Stimulated activated naive CD8-positive, alpha-beta T cell treated with anti-CD3 and anti-CD28 coated beads, Interleukin-15, Interleukin-2, amounts not matched to agents 100 ng/mL and 50 ng/mL, for 24 hours (primary cell): ENCODE measurements around the gene MRPS33.

Experiments used
- H3K27ac Mint-ChIP-seq: one replicate; pipeline ENCODE4 v1.8.0; 2021; ENCODE audit warnings: mild to moderate bottlenecking, mixed read lengths
- H3K27me3 Mint-ChIP-seq: one replicate; pipeline ENCODE4 v1.8.0; 2021; ENCODE audit warnings: mixed read lengths
- H3K36me3 Mint-ChIP-seq: one replicate; pipeline ENCODE4 v1.8.0; 2021; ENCODE audit warnings: low read depth, mixed read lengths
- H3K4me1 Mint-ChIP-seq: one replicate; pipeline ENCODE4 v1.8.0; 2021; ENCODE audit warnings: low read depth, mixed read lengths
- H3K4me3 Mint-ChIP-seq: one replicate; pipeline ENCODE4 v1.8.0; 2021; ENCODE audit warnings: mild to moderate bottlenecking, mixed read lengths
- H3K9me3 Mint-ChIP-seq: one replicate; pipeline ENCODE4 v1.8.0; 2021; ENCODE audit warnings: mixed read lengths

Gene MRPS33

DNA sequence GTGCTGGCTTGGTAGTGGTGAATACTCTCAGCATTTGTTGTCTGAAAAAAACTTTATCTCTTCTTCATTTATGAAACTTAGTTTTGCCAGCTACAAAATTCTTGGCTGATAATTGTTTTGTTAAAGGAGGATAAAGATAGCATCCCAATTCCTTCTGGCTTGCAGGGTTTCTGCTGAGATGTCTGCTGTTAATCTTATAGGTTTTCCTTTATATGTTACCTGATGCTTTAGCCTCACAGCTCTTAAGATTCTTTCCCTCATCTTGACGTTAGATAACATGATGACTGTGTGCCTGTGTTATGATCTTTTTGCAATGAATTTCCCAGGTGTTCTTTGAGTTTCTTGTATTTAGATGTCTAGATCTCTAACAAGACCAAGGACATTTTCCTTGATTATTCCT is 9.9 kb upstream of the MRPS33 start:
- H3K27me3 Mint-ChIP-seq: peaks cover 38% of the 10 kb centered on the region
- peaks cover 12% of the 10 kb centered on the region for H3K36me3 Mint-ChIP-seq
- no peak overlapping the region for H3K4me3 Mint-ChIP-seq

GRCh38 chr7:141023295-141023694 is 8.5 kb upstream of the MRPS33 start:
- Mint-ChIP-seq H3K27ac (no peak overlapping the region), H3K27me3 (peaks cover 33% of the 10 kb centered on the region), H3K4me1 (peaks cover 10% of the 10 kb centered on the region), H3K4me3 (peak overlapping the region; percentile 1), H3K36me3 (peaks cover 12% of the 10 kb centered on the region), H3K9me3 (peaks cover 8% of the 10 kb centered on the region)

More for the DNA sequence above, 9.9 kb upstream of the MRPS33 start:
- Mint-ChIP-seq H3K9me3 (peaks cover 17% of the 10 kb centered on the region), H3K27ac (no peak overlapping the region), H3K4me1 (peaks cover 10% of the 10 kb centered on the region)

DNA sequence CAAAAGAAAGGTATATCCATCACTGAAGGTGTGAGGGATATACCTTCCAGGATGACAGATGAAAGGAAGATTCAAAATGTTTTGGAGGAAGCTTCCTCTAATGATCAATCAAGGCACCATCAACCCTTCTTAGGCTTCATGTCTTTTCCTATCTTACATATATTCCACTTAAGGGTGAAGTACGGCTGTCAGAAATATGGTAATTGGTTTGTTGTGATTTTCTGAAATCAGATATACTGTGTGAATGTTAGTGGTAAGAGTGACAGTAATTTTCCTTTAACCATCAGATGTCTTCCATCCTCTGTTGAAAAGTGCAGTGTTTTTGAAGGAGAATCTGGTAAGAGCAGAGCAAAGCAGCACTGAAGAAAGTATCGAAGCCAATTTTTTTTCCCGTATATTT is 2.8 kb upstream of the MRPS33 start:
- Mint-ChIP-seq H3K4me3 (no peak overlapping the region), H3K9me3 (peaks cover 7% of the 10 kb centered on the region), H3K36me3 (peaks cover 3% of the 10 kb centered on the region), H3K4me1 (peaks cover 22% of the 10 kb centered on the region), H3K27me3 (peaks cover 20% of the 10 kb centered on the region), H3K27ac (no peak overlapping the region)

GRCh38 chr7:141016349-141016748 is 1.6 kb upstream of the MRPS33 start:
- H3K36me3 Mint-ChIP-seq: peaks cover 3% of the 10 kb centered on the region
- H3K4me3 Mint-ChIP-seq: no peak overlapping the region
- no peak overlapping the region for H3K27ac Mint-ChIP-seq
- peaks cover 14% of the 10 kb centered on the region for H3K27me3 Mint-ChIP-seq
- peaks cover 34% of the 10 kb centered on the region for H3K4me1 Mint-ChIP-seq
- H3K9me3 Mint-ChIP-seq: peaks cover 7% of the 10 kb centered on the region

DNA sequence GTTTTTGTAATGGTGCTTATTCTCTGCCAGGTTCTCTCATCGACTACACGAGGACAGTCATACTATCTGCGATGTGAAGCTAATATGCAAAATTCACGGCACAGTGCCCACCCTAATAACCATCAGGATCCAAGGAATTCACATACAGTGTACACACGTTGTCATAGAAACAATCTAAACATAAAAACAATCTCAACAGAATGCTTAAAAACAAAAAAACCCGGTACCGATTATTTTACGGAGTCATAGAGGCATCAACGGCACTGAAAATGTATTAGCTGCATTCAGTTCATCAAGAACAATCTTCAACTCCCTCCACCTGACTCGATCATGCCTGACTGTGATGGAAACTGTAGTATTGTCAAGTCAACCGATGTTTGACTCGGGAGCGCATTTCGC is 628 bp downstream of the MRPS33 start:
- peaks cover 7% of the 10 kb centered on the region for H3K9me3 Mint-ChIP-seq
- H3K36me3 Mint-ChIP-seq: peaks cover 16% of the 10 kb centered on the region
- H3K4me1 Mint-ChIP-seq: peaks cover 36% of the 10 kb centered on the region
- H3K27me3 Mint-ChIP-seq: peaks cover 14% of the 10 kb centered on the region
- H3K27ac Mint-ChIP-seq: peak overlapping the region; percentile 99
- peak overlapping the region; percentile 96 for H3K4me3 Mint-ChIP-seq

GRCh38 chr7:141013345-141013715 is 1.4 kb downstream of the MRPS33 start:
- Mint-ChIP-seq H3K27me3 (peaks cover 10% of the 10 kb centered on the region), H3K9me3 (peaks cover 7% of the 10 kb centered on the region), H3K4me1 (peaks cover 36% of the 10 kb centered on the region), H3K4me3 (peak overlapping the region; percentile 96), H3K27ac (peak overlapping the region; percentile 99), H3K36me3 (peaks cover 17% of the 10 kb centered on the region)

- Mint-ChIP-seq H3K36me3 (peaks cover 22% of the 10 kb centered on the region), H3K4me3 (peak overlapping the region; percentile 96), H3K27me3 (peaks cover 8% of the 10 kb centered on the region)
These were observed 1.9 kb downstream of the MRPS33 start for GRCh38 chr7:141012696-141013344.

GRCh38 chr7:141012044-141012685 is 2.6 kb downstream of the MRPS33 start:
- Mint-ChIP-seq H3K9me3 (peaks cover 7% of the 10 kb centered on the region), H3K36me3 (peaks cover 29% of the 10 kb centered on the region), H3K4me3 (peak overlapping the region; percentile 11), H3K4me1 (peaks cover 36% of the 10 kb centered on the region), H3K27me3 (peaks cover 4% of the 10 kb centered on the region), H3K27ac (peak overlapping the region; percentile 99)

More at GRCh38 chr7:141012696-141013344, 1.9 kb downstream of the MRPS33 start:
- Mint-ChIP-seq H3K27ac (peak overlapping the region; percentile 99), H3K9me3 (peaks cover 7% of the 10 kb centered on the region), H3K4me1 (peaks cover 36% of the 10 kb centered on the region)

- Mint-ChIP-seq H3K4me3 (no peak overlapping the region), H3K27me3 (peaks cover 1% of the 10 kb centered on the region), H3K9me3 (peaks cover 4% of the 10 kb centered on the region), H3K36me3 (peaks cover 34% of the 10 kb centered on the region), H3K27ac (no peak overlapping the region), H3K4me1 (peaks cover 41% of the 10 kb centered on the region)
These were observed 3.3 kb downstream of the MRPS33 start for GRCh38 chr7:141011443-141011842.

GRCh38 chr7:141003172-141004065 is 11.3 kb downstream of the MRPS33 start:
- H3K36me3 Mint-ChIP-seq: peaks cover 28% of the 10 kb centered on the region
- H3K4me1 Mint-ChIP-seq: peaks cover 6% of the 10 kb centered on the region
- peaks cover 3% of the 10 kb centered on the region for H3K27me3 Mint-ChIP-seq
- no peak overlapping the region for H3K4me3 Mint-ChIP-seq
- no peaks in the 10 kb centered on the region for H3K9me3 Mint-ChIP-seq
- H3K27ac Mint-ChIP-seq: no peak overlapping the region

- H3K4me3 Mint-ChIP-seq: no peak overlapping the region
- peaks cover 6% of the 10 kb centered on the region for H3K27me3 Mint-ChIP-seq
- peaks cover 3% of the 10 kb centered on the region for H3K4me1 Mint-ChIP-seq
- no peaks in the 10 kb centered on the region for H3K9me3 Mint-ChIP-seq
- H3K27ac Mint-ChIP-seq: no peak overlapping the region
- peaks cover 11% of the 10 kb centered on the region for H3K36me3 Mint-ChIP-seq
These were observed 13.2 kb downstream of the MRPS33 start for GRCh38 chr7:141001546-141001945.

DNA sequence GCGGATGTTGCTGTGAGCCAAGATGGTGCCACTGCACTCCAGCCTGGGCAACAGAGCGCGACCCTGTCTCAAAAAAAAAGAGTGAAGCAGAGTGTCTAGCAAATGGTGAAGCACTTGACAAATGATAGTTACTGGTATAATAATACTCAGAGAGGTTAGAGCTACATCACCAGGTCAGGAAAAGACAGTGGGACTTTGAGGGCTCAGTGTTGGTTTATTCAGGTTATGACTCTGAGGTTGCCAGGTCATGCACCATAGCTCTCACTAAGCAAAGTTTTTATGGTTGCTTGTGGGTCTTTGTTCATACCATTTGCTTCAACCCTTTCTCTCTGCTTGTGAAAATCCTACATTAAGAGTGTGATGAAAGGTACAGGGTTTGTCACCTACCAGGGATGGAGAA is 13.6 kb downstream of the MRPS33 start:
- Mint-ChIP-seq H3K36me3 (peaks cover 7% of the 10 kb centered on the region), H3K4me3 (no peak overlapping the region), H3K9me3 (no peaks in the 10 kb centered on the region), H3K27me3 (peaks cover 9% of the 10 kb centered on the region), H3K27ac (no peak overlapping the region), H3K4me1 (no peaks in the 10 kb centered on the region)

DNA sequence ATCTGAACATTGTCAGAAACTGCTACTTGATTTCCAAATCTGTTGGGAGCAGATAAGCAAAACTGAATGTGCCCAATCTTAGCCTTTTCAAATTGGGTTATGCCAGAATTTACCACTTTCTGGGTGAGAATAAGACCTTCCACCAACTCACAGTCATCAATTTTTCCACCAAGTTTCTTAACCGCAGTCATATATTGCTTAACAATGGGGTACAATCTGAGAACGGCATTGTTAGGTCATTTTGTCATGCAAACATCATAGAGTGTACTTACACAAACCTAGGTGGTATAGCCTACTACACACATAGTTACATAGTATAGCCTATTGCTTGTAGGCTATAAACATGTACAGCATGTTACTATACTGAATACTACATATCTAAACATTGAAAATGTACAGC is 16.0 kb downstream of the MRPS33 start:
- H3K4me3 Mint-ChIP-seq: no peak overlapping the region
- H3K36me3 Mint-ChIP-seq: no peaks in the 10 kb centered on the region
- H3K4me1 Mint-ChIP-seq: no peaks in the 10 kb centered on the region
- H3K27me3 Mint-ChIP-seq: peaks cover 9% of the 10 kb centered on the region
- H3K27ac Mint-ChIP-seq: no peak overlapping the region
- H3K9me3 Mint-ChIP-seq: no peaks in the 10 kb centered on the region

DNA sequence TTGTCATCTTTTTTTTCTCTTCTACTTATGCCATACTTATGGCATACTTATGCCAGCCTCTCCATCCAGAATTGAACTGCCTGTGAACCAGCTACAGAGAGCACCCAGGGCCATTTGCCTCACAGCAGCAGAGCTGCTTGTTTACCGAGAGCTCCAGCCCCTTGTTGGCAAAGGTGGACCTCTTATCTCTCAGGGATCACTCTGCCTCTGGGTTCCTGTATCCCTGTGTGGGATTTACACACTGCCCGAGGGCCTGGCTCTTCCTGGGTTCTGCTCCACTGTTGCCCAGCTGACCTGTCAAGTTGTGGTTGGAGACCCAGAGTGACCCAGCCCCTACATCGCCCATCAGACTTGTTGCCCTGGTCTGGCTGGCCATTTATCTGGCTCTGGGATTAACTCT is 22.3 kb downstream of the MRPS33 start:
- Mint-ChIP-seq H3K27ac (no peak overlapping the region), H3K4me1 (no peaks in the 10 kb centered on the region), H3K27me3 (peaks cover 6% of the 10 kb centered on the region), H3K9me3 (no peaks in the 10 kb centered on the region), H3K36me3 (no peaks in the 10 kb centered on the region), H3K4me3 (no peak overlapping the region)
